HG03280 (cell line): ENCODE data around the gene FMNL3.
"Not testable (repeated sequence)": the region's sequence is repeated elsewhere in the genome, so short reads cannot be mapped to it uniquely, and the experiment has no call there.

Experiments
- ATAC-seq: cut with Tn5 transposase; IDR thresholded peaks from one replicate; pipeline ENCODE4 v1.9.1; 2021; ENCODE audit warnings: mild to moderate bottlenecking, moderate library complexity; ENCODE audit not compliant: unreplicated experiment

The FMNL3 gene

DNA sequence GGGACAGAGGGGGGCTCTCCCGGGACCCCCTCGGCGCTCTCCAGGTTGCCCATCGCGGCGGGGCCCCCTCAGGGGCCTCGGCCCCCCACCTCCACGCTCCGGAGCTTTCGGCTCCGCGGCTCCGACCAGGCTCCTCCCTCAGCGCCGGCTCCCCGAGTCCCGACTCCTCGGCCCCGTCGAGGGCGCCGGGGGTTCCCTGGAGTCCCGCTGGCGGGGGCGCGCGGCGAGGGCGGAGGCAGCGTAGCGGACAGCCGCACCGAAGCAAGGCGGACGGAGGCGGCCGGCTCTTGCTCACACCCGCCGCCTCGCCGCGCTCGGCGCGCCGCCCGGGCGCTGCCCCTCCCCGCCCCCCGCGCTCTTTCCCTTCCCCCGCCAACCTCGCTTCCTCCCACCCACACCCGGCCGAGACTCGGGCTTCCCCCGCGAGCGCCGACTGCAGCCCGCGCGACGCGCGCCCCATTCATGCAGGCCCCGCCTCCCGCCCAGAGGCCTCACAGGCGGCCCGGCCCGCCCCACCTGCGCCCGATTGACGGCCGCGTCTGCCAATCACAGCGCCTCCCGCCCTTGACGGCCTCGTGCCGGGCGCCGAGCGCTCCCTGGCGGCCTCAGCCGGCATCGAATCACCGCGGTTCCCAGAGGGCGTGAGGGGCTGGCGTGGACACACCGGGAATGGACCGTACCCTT is at the start of gene FMNL3:
Gene FMNL3, minus strand, starts transcription at position 278 of the 684 bp plus-strand sequence. Its CDS starts 225 bp downstream, at position 53.
- ATAC-seq: peak; percentile 91

DNA sequence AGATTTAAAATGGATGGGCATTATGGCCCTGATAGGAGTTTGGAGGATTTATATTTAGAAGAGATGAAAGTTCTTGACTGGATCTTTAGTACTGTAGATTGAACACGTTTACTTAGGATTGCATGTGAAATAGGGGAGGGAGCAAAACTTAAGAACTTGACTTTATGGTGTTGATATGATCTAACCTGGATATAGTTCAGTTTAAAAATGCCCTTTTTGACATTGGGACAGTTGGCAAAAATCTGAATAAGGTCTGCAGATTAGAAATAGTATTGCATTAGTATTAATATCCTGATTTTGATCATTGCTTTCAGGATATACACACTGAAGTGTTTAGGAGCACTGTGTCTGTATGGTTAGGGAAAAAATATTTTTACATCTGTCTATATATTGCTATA is 43.8 kb upstream of the FMNL3 start:
- ATAC-seq: no peak

GRCh38 chr12:49750027-49750995 is 43.1 kb upstream of the FMNL3 start:
- peak; percentile 52 for ATAC-seq

GRCh38 chr12:49748800-49749199 is 41.6 kb upstream of the FMNL3 start:
- no peak for ATAC-seq

GRCh38 chr12:49748306-49748705 is 41.1 kb upstream of the FMNL3 start:
- no peak for ATAC-seq

- no peak for ATAC-seq
These were observed 37.2 kb upstream of the FMNL3 start for GRCh38 chr12:49744363-49744885.

DNA sequence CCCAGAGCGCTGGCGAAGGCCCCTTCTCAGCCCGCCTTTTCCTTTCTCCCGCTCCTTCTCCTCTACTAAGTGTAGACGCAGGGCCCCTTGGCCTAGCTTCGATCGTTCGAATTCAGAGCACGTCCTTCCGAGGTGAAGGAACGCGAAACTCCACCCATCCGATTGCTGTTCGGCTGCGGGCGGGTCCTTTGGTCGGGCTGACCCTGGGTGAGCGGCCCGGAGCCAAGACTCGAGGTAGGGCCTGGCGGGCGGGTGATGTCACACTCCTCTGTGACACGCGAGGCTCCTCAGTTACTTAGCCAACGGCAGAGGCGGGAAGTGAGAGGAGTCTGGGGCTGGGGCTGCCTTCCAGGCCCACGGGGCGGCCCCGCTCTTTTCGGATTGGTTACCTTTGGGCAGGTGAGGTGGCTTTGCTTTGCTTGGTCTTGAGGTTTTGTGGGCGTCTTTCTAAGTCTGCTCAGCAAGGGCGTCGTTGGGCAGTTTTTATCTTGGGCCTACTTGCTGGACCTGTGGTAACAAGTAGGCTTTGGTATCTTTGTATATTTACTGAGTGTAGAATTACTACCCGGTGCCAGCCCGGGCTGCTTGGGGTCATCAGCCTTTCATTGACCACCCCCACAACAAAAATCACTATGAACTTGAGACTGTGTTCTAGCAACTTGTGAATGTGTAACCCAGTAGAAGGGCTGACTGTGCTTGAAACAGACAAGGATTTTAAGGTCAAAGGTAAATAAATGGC is 34.8 kb upstream of the FMNL3 start:
- peak; percentile 53 for ATAC-seq

- ATAC-seq: peak; percentile 95
These were observed 34.0 kb upstream of the FMNL3 start, which contains the start of gene TMBIM6 for GRCh38 chr12:49740930-49741881. Gene TMBIM6 (plus strand): TSS chr12:49741557. CDS start chr12:49752494, 10,937 bp downstream.

DNA sequence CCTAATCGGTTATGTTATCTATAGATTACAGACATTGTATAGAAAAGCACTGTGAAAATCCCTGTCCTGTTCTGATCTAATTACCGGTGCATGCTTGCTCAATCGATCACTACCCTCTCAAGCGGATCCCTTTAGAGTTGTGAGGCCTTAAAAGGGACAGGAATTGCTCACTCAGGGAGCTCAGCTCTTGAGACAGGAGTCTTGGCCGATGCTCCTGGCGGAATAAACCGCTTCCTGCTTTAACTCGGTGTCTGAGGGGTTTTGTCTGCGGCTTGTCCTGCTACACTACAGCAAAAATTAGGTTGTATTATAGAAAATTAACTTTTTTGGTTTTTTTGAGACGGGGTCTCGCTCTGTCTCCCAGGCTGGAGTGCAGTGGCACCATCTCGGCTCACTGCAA is 33.1 kb upstream of the FMNL3 start:
- not testable (repeated sequence) for ATAC-seq

DNA sequence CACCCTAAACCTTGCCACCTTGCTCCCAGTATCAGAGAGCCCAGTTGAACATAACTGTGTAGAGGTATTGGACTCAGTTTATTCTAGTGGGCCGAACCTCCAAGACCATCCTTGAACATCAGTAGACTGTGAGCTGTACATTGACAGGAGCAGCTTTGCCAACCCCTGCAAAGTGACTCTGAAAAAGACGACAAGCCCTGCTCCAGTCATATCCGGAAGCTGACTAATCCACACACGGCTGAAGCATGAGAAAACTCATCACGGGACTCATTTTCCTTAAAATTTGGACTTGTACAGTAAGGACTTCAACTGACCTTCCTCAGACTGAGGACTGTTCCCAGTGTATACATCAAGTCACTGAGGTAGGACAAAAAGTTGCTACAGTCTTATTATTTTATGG is 31.5 kb upstream of the FMNL3 start:
- ATAC-seq: not testable (repeated sequence)

DNA sequence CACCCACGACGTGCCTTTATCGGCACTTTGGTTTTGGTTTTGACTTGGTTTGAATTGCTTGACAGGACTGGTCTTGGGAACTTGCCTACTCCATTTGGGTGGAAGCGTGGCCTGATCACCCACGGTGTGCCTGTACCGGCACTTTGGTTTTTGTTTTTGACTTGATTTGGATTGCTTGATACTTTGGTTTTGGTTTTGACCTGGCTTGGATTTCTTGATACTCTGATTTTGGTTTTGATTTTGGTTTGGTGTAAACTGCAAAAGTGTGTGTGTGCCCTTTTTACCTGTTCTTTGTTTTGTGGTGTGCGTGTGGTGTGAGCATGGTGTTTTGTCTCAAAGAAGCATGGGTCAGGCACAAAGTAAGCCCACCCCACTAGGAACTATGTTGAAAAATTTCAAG is 27.7 kb upstream of the FMNL3 start:
- not testable (repeated sequence) for ATAC-seq

DNA sequence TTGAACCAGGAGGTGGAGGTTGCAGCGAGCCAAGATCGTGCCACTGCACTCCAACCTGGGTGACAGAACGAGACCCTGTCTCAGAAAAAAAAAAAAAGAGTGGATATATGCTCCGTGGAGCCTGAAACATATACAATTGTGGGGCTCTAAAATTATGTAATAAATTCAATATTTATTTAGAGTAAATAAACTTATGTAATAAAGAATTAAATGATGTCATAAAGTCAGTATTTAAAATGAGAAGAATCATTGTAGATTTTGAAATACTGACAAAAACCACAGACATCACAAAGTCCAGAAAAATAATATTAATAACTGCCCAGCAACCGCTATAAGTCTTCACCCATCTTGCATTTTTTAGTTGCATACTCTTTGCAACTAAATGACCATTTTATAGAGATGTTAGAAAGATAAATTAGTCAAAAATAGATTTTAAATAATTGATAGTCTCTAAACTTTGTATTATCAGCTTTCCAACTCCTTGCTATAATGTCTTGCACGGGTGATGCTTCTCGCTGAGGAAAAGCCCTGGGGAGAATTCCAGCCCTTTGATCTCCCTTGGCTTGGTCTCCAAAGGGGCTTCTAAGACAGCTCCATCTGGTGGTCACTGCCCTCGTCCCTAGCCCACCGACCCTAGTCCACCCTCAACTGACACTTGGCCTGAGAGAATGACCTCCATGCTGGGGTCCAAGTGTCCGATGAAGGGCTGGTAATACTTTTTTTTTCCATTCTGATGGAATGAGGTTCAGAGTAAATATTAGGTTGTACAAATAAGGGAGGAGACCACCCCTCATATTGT is 26.2 kb upstream of the FMNL3 start:
- ATAC-seq: no peak

DNA sequence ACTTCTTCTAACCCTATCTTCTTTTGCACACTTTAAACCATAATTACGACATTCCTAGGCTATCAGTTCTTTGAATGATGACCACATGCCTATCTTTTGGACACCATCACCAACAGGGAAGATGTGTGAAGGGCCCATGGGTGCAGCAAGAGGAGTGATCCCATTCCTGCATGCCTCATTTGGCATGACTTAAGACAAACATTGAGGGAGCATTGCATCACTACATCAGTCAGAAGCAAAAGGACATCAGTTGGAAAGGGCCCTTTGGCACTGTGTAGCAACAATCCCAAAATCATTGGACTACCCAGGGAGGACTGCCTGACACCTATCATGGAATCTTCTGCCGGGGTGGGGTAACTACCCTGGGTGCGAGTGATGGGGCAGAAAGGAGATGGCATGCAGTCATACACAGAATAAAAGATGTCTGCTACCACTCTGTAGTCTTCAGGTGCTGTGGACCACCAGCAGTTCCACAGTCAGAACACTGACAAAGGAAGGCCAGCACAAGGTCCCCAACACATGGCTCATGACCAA is 23.4 kb upstream of the FMNL3 start:
- ATAC-seq: no peak

- no peak for ATAC-seq
These were observed 22.8 kb upstream of the FMNL3 start for GRCh38 chr12:49730050-49730449.

GRCh38 chr12:49728446-49728845 is 21.2 kb upstream of the FMNL3 start:
- no peak for ATAC-seq

DNA sequence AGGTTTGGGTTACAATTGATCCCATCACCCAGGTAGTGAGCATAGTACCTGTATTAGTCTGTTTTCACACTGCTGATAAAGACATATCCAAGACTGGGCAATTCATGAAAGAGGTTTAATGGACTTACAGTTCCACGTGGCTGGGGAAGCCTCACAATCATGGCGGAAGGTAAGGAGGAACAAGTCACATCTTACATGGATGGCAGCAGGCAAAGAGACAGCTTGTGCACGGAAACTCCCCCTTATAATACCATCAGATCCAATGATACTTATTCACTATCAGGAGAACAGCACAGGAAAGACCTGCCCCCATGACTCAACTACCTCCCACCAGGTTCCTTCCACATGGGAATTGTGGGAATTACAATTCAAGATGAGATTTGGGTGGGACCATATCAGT is 14.2 kb upstream of the FMNL3 start:
- ATAC-seq: not testable (repeated sequence)

- ATAC-seq: no peak
These were observed 13.0 kb upstream of the FMNL3 start for GRCh38 chr12:49720214-49720613.

DNA sequence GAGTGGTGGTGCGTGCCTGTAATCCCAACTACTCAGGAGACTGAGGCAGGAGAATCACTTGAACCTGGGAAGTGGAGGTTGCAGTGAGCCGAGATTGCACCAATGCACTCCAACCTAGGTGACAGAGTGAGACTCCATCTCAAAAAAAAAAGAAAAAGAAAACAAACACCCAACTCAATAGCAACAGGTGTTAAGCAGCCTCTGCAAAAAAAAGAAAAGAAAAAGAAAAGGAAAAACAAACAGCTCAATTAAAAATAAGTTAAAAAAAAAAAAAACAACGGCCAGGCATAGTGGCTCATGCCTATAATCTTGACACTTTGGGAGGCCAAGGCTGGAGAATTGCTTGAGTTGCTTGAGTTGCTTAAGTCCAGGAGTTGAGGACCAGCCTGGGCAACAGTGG is 10.6 kb upstream of the FMNL3 start:
- ATAC-seq: not testable (repeated sequence)

- no peak for ATAC-seq
These were observed 9.3 kb upstream of the FMNL3 start for GRCh38 chr12:49716553-49716952.
